IPS-15b (cell line): ENCODE measurements around the gene MICU1.
"Not testable (repeated sequence)": the region's sequence is repeated elsewhere in the genome, so short reads cannot be mapped to it uniquely, and the experiment has no call there.

ENCODE experiments used
- H3K27me3 ChIP-seq: one replicate; pipeline ENCODE4 v1.6.1; 2013; ENCODE audit warnings: low read length; ENCODE audit not compliant: control insufficient read depth, insufficient read depth
- H3K36me3 ChIP-seq: one replicate; pipeline ENCODE4 v1.6.1; 2013; ENCODE audit warnings: low read length; ENCODE audit not compliant: control insufficient read depth, insufficient read depth
- H3K4me1 ChIP-seq: one replicate; pipeline ENCODE4 v1.6.1; 2013; ENCODE audit warnings: mild to moderate bottlenecking, low read length; ENCODE audit not compliant: control insufficient read depth, insufficient read depth
- H3K4me3 ChIP-seq: one replicate; pipeline ENCODE4 v1.5.1; 2013; ENCODE audit warnings: low read depth, low read length
- H3K9ac ChIP-seq: one replicate; pipeline ENCODE4 v1.6.1; 2013; ENCODE audit warnings: low read depth, mild to moderate bottlenecking, low read length
- H3K9me3 ChIP-seq: one replicate; pipeline ENCODE4 v1.6.1; 2013; ENCODE audit warnings: mild to moderate bottlenecking, low read length; ENCODE audit not compliant: control insufficient read depth, insufficient read depth

The MICU1 gene

DNA sequence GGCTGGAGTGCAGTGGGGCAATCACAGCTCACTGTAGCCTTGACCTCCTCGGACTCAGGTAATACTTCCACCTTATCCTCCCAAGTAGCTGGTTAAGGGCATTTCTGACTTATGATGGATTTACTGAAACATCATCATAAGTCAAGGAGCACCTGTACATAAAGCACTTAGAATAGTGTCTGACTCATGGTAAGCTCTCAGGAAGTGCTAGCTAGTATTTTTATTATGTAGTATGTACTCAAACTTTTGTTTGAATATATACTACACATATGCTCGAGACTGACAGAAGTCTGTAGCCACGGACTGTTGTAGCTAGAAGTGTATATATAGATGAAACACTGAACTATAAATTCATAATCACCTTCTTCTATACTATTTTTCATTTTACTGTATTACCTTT is 163.6 kb downstream of the MICU1 start:
- Histone ChIP-seq H3K27me3 (no peaks in the 10 kb centered on the region), H3K9ac (no peak overlapping the region), H3K36me3 (no peaks in the 10 kb centered on the region), H3K9me3 (no peaks in the 10 kb centered on the region), H3K4me3 (no peak overlapping the region), H3K4me1 (no peaks in the 10 kb centered on the region)

DNA sequence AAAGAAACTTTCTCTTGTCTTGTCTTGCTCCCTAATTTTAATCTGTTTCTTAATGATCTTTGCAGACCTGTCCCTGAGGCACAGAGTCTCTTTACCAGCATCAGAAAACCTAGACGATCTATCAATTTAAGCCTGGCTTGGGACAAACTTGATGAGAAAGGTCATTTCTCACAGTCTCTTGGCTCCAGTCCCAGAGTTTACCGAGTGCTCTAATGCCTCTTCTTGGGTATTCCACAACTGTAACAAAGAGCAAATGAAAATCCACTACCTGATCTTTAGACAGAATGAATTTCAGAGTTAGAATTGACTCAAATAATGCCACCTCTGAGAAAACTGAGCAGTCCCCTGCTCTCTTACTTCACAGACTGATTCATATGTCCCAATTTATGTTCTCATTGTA is 164.8 kb downstream of the MICU1 start:
- H3K27me3 ChIP-seq, result no peaks in the 10 kb centered on the region
- no peaks in the 10 kb centered on the region for H3K9me3 ChIP-seq
- H3K4me1 ChIP-seq, result no peaks in the 10 kb centered on the region
- no peak overlapping the region for H3K9ac ChIP-seq
- no peak overlapping the region for H3K4me3 ChIP-seq
- no peaks in the 10 kb centered on the region for H3K36me3 ChIP-seq

DNA sequence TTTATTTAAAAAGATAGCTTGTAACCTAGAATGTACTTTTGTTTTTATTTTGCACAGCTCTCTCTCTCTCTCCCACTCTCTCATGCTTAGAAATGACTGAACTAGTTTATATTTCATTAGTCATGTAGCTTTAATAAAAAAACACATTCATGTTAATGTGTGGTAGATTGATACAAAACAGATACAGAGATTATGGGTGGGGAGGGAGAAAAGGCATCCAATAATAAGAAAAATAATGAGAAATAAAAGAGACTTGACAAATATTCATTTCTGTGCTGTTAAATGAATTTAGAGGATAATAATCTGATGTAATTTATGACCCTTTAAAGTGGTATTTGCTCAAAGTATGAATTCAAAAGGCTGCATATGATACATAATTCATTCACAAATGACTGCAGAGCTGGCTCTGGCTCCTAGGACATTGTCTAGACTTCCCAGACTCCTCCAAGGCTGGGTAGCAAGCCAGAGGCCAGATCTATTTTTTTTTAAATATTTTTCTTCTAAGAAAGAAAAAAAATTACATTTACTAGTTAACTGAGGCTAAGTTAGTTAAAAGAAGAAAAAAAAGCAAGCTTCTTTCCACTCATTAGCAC is 165.5 kb downstream of the MICU1 start:
- no peaks in the 10 kb centered on the region for H3K4me1 ChIP-seq
- H3K36me3 ChIP-seq, result no peaks in the 10 kb centered on the region
- no peak overlapping the region for H3K9ac ChIP-seq
- H3K27me3 ChIP-seq, result no peaks in the 10 kb centered on the region
- H3K4me3 ChIP-seq, result no peak overlapping the region
- H3K9me3 ChIP-seq, result no peaks in the 10 kb centered on the region

DNA sequence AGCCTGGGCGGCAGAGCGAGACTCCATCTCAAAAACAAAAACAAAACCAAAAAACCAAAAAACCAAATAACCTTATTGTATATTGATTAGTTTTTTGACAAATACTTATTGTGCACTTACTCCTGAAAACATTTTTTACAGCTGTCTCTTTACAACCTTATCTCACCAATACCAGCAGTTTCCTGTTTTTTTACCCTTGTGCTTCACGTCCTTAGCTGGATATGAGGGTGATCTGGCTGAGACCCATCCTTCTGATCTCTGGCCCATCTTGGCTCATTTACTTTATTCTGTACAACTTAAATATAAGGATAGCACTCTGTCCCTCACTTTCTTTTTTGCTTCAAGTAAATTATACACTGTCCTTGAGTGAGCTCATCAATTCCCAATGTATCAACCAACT is 166.6 kb downstream of the MICU1 start:
- no peak overlapping the region for H3K9ac ChIP-seq
- H3K9me3 ChIP-seq, result no peaks in the 10 kb centered on the region
- H3K36me3 ChIP-seq, result no peaks in the 10 kb centered on the region
- no peaks in the 10 kb centered on the region for H3K4me1 ChIP-seq
- H3K4me3 ChIP-seq, result no peak overlapping the region
- no peaks in the 10 kb centered on the region for H3K27me3 ChIP-seq

DNA sequence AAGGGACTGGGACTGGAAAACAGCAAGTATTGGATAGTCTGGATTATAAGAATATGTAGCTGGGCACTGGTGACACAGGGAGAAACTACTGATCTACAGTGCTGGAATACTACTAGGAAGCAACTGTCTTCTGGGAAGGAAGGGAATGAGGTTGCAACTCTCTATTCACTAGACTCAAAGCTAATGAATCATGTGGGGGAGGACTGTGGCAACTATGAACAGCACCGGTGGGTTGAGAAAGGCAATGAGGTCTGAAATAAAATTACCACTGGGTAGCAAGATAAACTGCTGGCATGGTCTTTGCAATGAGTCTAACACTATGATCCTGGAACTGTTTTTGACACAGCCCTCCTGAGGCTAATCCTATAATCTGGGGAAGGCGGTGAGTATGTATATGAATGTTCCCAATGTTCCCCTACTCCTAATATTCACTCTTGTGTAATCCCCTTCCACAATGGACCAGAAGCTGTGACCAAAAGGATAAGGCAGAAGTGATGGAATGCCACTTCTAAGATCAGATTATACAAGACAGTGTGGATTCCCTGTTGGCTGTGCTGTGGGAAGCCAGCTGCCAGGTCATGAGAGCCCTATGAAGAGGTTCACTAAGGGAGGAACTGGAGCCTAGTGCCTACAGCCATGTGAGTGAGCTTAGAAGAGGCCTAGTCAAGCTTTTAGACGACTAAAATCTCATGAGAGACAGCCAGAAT is 169.8 kb downstream of the MICU1 start:
- Histone ChIP-seq H3K4me3 (no peak overlapping the region), H3K36me3 (no peaks in the 10 kb centered on the region), H3K9ac (no peak overlapping the region), H3K27me3 (no peaks in the 10 kb centered on the region), H3K4me1 (no peaks in the 10 kb centered on the region), H3K9me3 (no peaks in the 10 kb centered on the region)

DNA sequence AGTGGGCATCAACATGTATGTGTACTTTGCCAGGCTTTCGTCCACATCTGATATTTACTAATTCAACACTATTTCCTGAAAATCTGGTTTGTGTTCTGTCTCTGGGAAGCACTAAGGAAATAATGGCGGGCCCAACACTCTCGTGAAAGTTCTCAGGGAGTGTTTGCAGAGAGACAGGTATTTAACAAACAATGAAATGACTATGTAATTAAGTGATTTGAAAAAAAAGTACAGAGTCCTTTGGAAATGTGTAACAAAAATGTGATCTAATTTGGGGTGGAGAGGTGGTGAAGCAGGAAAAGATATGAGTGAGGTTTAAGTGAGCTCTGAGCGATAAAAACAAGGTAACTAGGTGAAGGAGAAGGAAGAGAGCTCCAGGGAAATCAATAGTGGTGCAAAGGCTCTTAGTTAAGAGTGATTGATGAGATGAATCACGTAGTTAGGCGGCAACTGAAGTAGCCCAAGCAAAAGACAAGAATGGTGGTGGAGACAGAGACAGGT is 175.9 kb downstream of the MICU1 start:
- no peak overlapping the region for H3K4me3 ChIP-seq
- H3K9me3 ChIP-seq, result no peaks in the 10 kb centered on the region
- H3K27me3 ChIP-seq, result no peaks in the 10 kb centered on the region
- H3K36me3 ChIP-seq, result no peaks in the 10 kb centered on the region
- H3K9ac ChIP-seq, result no peak overlapping the region
- H3K4me1 ChIP-seq, result no peaks in the 10 kb centered on the region

DNA sequence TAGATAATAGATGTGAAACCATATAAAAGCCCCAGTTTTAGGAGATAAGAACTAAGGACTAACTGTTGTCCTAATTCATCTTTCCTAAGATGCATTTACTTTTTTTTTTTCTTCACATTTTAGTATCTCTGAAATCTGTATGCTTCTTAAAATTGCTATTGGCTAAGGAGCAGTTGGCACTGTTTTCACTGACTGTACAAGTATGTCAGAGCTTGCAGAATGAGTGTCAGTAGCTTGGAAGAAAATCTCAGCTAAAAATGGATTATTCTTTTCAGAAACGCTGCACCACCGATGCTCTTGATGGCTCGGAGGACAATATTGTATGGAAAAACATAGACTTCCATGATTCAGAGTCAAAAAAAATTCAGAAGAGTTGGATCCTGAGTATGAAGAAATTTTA is 180.0 kb downstream of the MICU1 start:
- H3K4me1 ChIP-seq, result no peaks in the 10 kb centered on the region
- H3K9me3 ChIP-seq, result no peaks in the 10 kb centered on the region
- no peaks in the 10 kb centered on the region for H3K36me3 ChIP-seq
- no peak overlapping the region for H3K9ac ChIP-seq
- H3K27me3 ChIP-seq, result no peaks in the 10 kb centered on the region
- no peak overlapping the region for H3K4me3 ChIP-seq

DNA sequence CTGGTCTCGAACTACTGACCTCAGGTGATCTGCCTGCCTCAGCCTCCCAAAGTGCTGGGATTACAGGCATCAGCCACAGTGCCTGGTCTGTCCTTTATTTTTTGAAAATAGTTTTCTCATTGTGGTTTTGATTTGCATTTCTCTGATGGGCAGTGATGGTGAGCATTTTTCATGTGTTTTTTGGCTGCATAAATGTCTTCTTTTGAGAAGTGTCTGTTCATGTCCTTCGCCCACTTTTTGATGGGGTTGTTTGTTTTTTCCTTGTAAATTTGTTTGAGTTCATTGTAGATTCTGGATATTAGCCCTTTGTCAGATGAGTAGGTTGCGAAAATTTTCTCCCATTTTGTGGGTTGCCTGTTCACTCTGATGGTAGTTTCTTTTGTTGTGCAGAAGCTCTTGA is 182.9 kb downstream of the MICU1 start:
- not testable (repeated sequence) for H3K27me3 ChIP-seq, H3K4me1 ChIP-seq

DNA sequence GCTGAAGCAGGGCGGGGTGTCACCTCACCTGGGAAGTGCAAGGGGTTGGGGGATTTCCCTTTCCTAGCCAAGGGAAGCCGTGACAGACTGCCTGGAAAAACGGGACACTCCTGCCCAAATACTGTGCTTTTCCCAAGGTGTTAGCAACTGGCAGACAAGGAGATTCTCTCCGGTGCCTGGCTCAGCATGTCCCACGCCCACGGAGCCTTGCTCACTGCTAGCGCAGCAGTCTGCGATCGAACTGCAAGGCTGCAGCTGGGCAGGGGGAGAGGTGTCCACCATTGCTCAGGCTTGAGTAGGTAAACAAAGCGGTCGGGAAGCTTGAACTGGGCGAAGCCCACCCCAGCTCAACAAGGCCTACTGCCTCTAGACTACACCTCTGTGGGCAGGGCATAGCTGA is 190.3 kb downstream of the MICU1 start:
- Histone ChIP-seq H3K36me3 (no peaks in the 10 kb centered on the region), H3K4me3 (no peak overlapping the region), H3K4me1 (no peaks in the 10 kb centered on the region), H3K9ac (no peak overlapping the region), H3K9me3 (no peaks in the 10 kb centered on the region), H3K27me3 (no peaks in the 10 kb centered on the region)

More for the DNA sequence above, 182.9 kb downstream of the MICU1 start:
- not testable (repeated sequence) for H3K36me3 ChIP-seq, H3K4me3 ChIP-seq, H3K9ac ChIP-seq, H3K9me3 ChIP-seq

DNA sequence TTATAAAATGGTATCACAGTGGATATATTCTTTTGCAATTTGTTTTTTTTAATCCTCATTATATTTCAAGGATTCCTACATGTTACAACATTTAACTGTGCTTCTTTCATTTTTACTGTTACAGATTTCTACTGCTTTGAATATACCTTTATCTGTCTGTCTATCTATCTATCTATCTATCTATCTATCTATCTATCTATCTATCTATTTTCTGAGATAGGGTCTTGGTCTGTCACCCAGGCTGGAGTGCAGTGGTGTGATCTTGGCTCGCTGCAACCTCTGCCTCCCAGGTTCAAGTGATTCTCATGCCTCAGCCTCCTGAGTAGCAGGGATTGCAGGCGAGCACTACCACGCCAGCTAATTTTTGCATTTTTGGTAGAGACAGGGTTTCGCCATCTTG is 194.9 kb downstream of the MICU1 start:
- not testable (repeated sequence) for H3K4me3 ChIP-seq, H3K9ac ChIP-seq, H3K9me3 ChIP-seq, H3K36me3 ChIP-seq, H3K27me3 ChIP-seq, H3K4me1 ChIP-seq

DNA sequence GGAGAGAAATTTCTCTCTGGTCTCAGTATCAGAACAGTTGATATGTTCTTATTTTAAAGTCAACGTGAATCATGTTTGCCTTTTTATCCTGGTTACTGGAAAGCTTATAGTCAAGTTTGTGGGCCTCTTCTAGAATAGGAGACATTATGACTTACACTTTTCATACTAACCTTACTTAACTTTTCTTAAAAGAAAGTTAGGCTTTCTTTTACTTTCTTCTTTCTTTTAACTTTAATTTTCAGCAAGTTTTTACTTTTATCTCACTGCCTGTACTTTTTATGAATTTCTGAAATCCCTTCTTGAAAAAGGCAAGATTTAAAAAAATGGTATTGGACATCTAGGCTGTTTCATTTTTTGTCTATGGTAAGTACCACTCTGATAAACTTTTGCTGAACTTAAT is 195.9 kb downstream of the MICU1 start:
- no peaks in the 10 kb centered on the region for H3K36me3 ChIP-seq
- H3K27me3 ChIP-seq, result no peaks in the 10 kb centered on the region
- no peak overlapping the region for H3K9ac ChIP-seq
- H3K4me1 ChIP-seq, result no peaks in the 10 kb centered on the region
- no peak overlapping the region for H3K4me3 ChIP-seq
- no peaks in the 10 kb centered on the region for H3K9me3 ChIP-seq

DNA sequence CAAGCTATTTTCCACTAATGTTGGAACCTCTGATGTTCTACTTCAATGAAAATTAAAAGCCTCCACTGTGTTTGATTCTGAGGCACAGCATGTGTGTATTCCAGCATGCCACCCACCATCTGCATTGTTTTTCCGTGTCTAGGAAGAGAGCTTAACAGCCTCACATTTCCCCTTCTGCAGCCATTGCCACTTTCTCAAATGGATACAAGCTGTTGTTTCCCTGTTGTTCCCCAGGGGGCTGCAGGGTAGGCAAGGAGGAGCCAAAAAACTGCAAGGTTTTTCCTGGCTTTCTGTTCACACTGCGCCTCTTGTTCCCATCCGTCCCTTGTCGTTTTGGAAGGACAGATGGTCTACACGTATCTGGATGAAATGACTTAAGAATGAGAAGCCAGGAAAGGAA is 198.9 kb downstream of the MICU1 start:
- Histone ChIP-seq H3K4me3 (no peak overlapping the region), H3K36me3 (no peaks in the 10 kb centered on the region), H3K27me3 (no peaks in the 10 kb centered on the region), H3K9ac (no peak overlapping the region), H3K9me3 (peaks cover 4% of the 10 kb centered on the region), H3K4me1 (peaks cover 4% of the 10 kb centered on the region)
